Osteocyte (in vitro differentiated cells): ENCODE results near the gene TRDN. TPM values are rescaled to one million over a fixed set of nuclear protein-coding genes. Genes with fewer than 3 reads are reported as not detected.

ENCODE experiments used
- DNase-seq: peaks from one replicate; pipeline ENCODE4 v3.0.0; 2021; ENCODE audit warnings: mixed read lengths; ENCODE audit not compliant: unreplicated experiment; ENCODE audit errors: extremely low spot score
- H3K27ac Mint-ChIP-seq: one replicate; pipeline ENCODE4 v1.8.0; 2021; ENCODE audit warnings: mild to moderate bottlenecking, mixed read lengths; ENCODE audit not compliant: unreplicated experiment
- H3K27me3 Mint-ChIP-seq: one replicate; pipeline ENCODE4 v1.8.0; 2021; ENCODE audit warnings: mixed read lengths; ENCODE audit not compliant: unreplicated experiment
- H3K36me3 Mint-ChIP-seq: one replicate; pipeline ENCODE4 v1.8.0; 2021; ENCODE audit warnings: mixed read lengths; ENCODE audit not compliant: unreplicated experiment
- H3K4me1 Mint-ChIP-seq: one replicate; pipeline ENCODE4 v1.8.0; 2021; ENCODE audit warnings: mixed read lengths; ENCODE audit not compliant: unreplicated experiment
- H3K4me3 Mint-ChIP-seq: one replicate; pipeline ENCODE4 v1.8.0; 2021; ENCODE audit warnings: mild to moderate bottlenecking, moderate library complexity, mixed read lengths; ENCODE audit not compliant: unreplicated experiment
- H3K9me3 Mint-ChIP-seq: one replicate; pipeline ENCODE4 v1.8.0; 2021; ENCODE audit warnings: mixed read lengths; ENCODE audit not compliant: unreplicated experiment
- CTCF ChIP-seq: fragments of 200-600 bp; sonication (generic); IDR thresholded peaks from 2 replicates; pipeline ENCODE4 v1.5.0; 2021; ENCODE audit warnings: antibody characterized with exemption, mild to moderate bottlenecking, moderate library complexity
- total RNA-seq: library from RNA; stranded (reverse); gene quantifications from 2 replicates; pipeline ENCODE4 v1.2.1, GENCODE V29; 2021

The TRDN gene
- total RNA-seq, 1 donor from 2014 or later: not detected

GRCh38 chr6:123193298-123193697 is 443.5 kb downstream of the TRDN start:
- Mint-ChIP-seq H3K4me1 (no peaks in the 10 kb centered on the region), H3K36me3 (no peaks in the 10 kb centered on the region), H3K4me3 (no peak overlapping the region), H3K27ac (no peak overlapping the region), H3K27me3 (no peaks in the 10 kb centered on the region), H3K9me3 (no peaks in the 10 kb centered on the region)
- TF ChIP-seq CTCF: no peak
- DNase-seq: no peak

DNA sequence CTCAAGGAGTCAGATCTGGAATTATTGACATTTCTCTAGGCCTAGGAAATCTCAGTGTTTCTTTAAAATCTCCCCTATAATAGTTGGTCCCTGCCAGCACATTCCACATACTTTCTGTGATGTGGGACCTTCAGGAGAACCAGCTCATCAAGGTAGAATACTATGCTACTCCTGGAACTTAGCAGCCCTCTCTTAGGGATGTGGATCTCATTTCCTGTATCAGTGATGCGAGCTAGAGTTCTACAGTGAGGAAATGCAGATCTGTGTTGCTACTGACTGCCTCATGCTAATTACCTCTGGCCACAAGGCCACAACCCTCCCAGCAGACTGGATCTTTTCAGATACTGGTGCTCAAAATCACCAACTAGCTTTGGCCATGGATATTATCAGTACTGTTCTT is 446.9 kb downstream of the TRDN start:
- Mint-ChIP-seq H3K4me1 (no peaks in the 10 kb centered on the region), H3K4me3 (no peak overlapping the region), H3K27me3 (no peaks in the 10 kb centered on the region), H3K27ac (no peak overlapping the region), H3K36me3 (no peaks in the 10 kb centered on the region), H3K9me3 (peaks cover 3% of the 10 kb centered on the region)
- no peak for DNase-seq
- no peak for TF ChIP-seq CTCF

DNA sequence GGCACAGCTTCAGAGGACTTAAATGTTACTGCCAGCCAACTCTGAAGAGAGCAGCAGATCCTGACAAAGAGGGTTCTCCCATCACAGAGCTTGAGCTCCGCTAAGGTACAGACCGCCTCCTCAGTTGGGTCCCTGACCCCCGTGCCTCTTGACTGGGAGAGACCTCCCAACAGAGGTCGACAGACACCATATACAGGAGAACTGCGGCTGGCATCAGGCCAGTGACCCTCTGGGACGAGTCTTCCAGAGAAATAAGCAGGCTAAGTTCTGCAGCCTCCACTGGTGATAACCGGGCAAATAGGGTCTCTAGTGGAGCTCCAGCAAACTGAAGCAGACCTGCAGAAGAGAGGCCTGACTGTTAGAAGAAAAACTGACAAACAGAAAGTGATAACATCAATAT is 453.8 kb downstream of the TRDN start:
- Mint-ChIP-seq H3K27ac (no peak overlapping the region), H3K36me3 (no peaks in the 10 kb centered on the region), H3K27me3 (no peaks in the 10 kb centered on the region), H3K9me3 (peaks cover 14% of the 10 kb centered on the region), H3K4me3 (no peak overlapping the region), H3K4me1 (no peaks in the 10 kb centered on the region)
- TF ChIP-seq CTCF: no peak
- no peak for DNase-seq

GRCh38 chr6:123176706-123177105 is 460.0 kb downstream of the TRDN start:
- Mint-ChIP-seq H3K27ac (no peak overlapping the region), H3K36me3 (no peaks in the 10 kb centered on the region), H3K9me3 (no peaks in the 10 kb centered on the region), H3K27me3 (peaks cover 9% of the 10 kb centered on the region), H3K4me1 (no peaks in the 10 kb centered on the region), H3K4me3 (no peak overlapping the region)
- DNase-seq: no peak
- no peak for TF ChIP-seq CTCF

- no peak for DNase-seq
- Mint-ChIP-seq H3K27ac (no peak overlapping the region), H3K4me3 (no peak overlapping the region)
Observed at GRCh38 chr6:123171341-123172115, 465.2 kb downstream of the TRDN start.

More at GRCh38 chr6:123171341-123172115, 465.2 kb downstream of the TRDN start:
- H3K9me3 Mint-ChIP-seq: no peaks in the 10 kb centered on the region
- H3K4me1 Mint-ChIP-seq: no peaks in the 10 kb centered on the region
- peaks cover 12% of the 10 kb centered on the region for H3K27me3 Mint-ChIP-seq
- no peaks in the 10 kb centered on the region for H3K36me3 Mint-ChIP-seq
- TF ChIP-seq CTCF: no peak
